BLaER1 treated with 17β-estradiol and CSF1 and Interleukin-3, amounts not matched to agents 10 nM and 100 nM (cell line): ENCODE data around the gene ABCC5.

Experiments used
- H3K27ac ChIP-seq, 11 experiments: shearing (Covaris generic); formaldehyde crosslinking; 2 replicates each; pipeline ENCODE4 v1.8.1; 2022
- H3K27me3 ChIP-seq, 11 experiments: shearing (Covaris generic); formaldehyde crosslinking; 2 replicates each; pipeline ENCODE4 v1.8.1; 2022
- H3K36me3 ChIP-seq, 11 experiments: shearing (Covaris generic); formaldehyde crosslinking; 2 replicates each; pipeline ENCODE4 v1.8.1; 2022
- H3K4me1 ChIP-seq, 10 experiments: shearing (Covaris generic); formaldehyde crosslinking; 2 replicates each; pipeline ENCODE4 v1.8.1; 2022
- H3K4me2 ChIP-seq, 11 experiments: shearing (Covaris generic); formaldehyde crosslinking; 2 replicates each; pipeline ENCODE4 v1.8.1; 2022
- H3K4me3 ChIP-seq, 10 experiments: shearing (Covaris generic); formaldehyde crosslinking; 2 replicates each; pipeline ENCODE4 v1.8.1; 2022
- H3K9ac ChIP-seq, 11 experiments: shearing (Covaris generic); formaldehyde crosslinking; 2 replicates each; pipeline ENCODE4 v1.8.1; 2022
- H3K9me3 ChIP-seq, 11 experiments: shearing (Covaris generic); formaldehyde crosslinking; replicated peaks in 1 of 11; 2 replicates each; pipeline ENCODE4 v1.8.1; 2022
- H4K20me1 ChIP-seq, 11 experiments: shearing (Covaris generic); formaldehyde crosslinking; 2 replicates each; pipeline ENCODE4 v1.8.1; 2022
- Cebpa-rat ChIP-seq, 11 experiments: shearing (Covaris generic); IDR thresholded peaks; 2 replicates each; pipeline ENCODE4 v1.8.1; 2022

ABCC5 gene

GRCh38 chr3:183870563-183870962, 147.1 kb downstream of the ABCC5 start:
- TF ChIP-seq Cebpa-rat (IDR thresholded peaks at IDR 0.05), result no peak
- H3K27me3 ChIP-seq, result no peaks in the 10 kb centered on the region
- H3K4me1 ChIP-seq, result peaks cover 0 to 58% (median 9%) of the 10 kb centered on the region in 10 experiments; a peak in 10 of 20 replicates
- no peak overlapping the region for H3K4me3 ChIP-seq
- no peak overlapping the region for H3K4me2 ChIP-seq
- no peak overlapping the region for H3K9ac ChIP-seq
- no peak overlapping the region for H3K27ac ChIP-seq
- H4K20me1 ChIP-seq, result peaks cover 51 to 97% (median 77%) of the 10 kb centered on the region in 11 experiments; a peak in 20 of 22 replicates
- peaks cover 31 to 62% (median 44%) of the 10 kb centered on the region in 11 experiments for H3K36me3 ChIP-seq
- H3K9me3 ChIP-seq, result no peaks in the 10 kb centered on the region
